Thyroid gland (tissue), 4 donors: ENCODE results near the gene UBE2F.

Experiments
- CTCF ChIP-seq, 6 experiments: fragments of 200-600 bp in 3 of 6; fragments of 450-650 bp in 3 of 6; sonication (generic) in 3 of 6; IDR thresholded peaks; one replicate each; pipeline ENCODE4 v1.5.1; 2016 to 2019; ENCODE audit warnings: antibody characterized with exemption in 6 of 6, mild to moderate bottlenecking in 2 of 6, inconsistent platforms in 1 of 6, moderate library complexity in 1 of 6
- POLR2A ChIP-seq, 2 donors: fragments of 450-650 bp; IDR thresholded peaks; one replicate each; pipeline ENCODE4 v1.6.1; 2017; ENCODE audit warnings: antibody characterized with exemption in 2 of 2, mild to moderate bottlenecking in 2 of 2, moderate library complexity in 1 of 2

DNA sequence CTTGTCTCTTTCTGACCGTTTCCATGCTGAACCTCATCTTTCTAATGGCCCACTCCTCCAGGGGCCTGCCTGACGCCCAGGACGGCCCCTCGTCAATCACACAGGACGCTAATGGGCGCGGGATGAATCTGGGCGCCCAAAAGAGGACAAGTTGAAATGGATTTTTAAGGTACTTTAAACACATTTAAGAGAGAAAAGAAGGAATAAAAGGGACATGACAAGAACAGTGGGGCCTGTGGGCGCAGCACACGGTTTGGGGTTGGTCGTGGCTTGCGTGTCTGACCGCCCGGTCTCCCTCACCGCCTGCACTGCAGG, 607 bp upstream of the UBE2F start:
- no peak for TF ChIP-seq CTCF (IDR thresholded peaks at IDR 0.05)
- TF ChIP-seq POLR2A (IDR thresholded peaks at IDR 0.05): no peak
